GM10266 (cell line): ENCODE data around the gene SNX33.

ENCODE experiments used
- DNase-seq: peaks from one replicate; pipeline ENCODE4 v3.0.0; 2012; ENCODE audit errors: extremely low spot score
- TF ChIP-seq, protein P1 (sequence below): IDR thresholded peaks from 2 replicates; pipeline ENCODE4 v1.5.1; 2012; ENCODE audit warnings: mild to moderate bottlenecking, low read depth; ENCODE audit not compliant: control insufficient read depth, insufficient read depth; ENCODE audit errors: missing control alignments

SNX33 gene

GRCh38 chr15:75637245-75638009, 10.3 kb upstream of the SNX33 start:
- DNase-seq = no peak
- TF ChIP-seq, protein P1, sequence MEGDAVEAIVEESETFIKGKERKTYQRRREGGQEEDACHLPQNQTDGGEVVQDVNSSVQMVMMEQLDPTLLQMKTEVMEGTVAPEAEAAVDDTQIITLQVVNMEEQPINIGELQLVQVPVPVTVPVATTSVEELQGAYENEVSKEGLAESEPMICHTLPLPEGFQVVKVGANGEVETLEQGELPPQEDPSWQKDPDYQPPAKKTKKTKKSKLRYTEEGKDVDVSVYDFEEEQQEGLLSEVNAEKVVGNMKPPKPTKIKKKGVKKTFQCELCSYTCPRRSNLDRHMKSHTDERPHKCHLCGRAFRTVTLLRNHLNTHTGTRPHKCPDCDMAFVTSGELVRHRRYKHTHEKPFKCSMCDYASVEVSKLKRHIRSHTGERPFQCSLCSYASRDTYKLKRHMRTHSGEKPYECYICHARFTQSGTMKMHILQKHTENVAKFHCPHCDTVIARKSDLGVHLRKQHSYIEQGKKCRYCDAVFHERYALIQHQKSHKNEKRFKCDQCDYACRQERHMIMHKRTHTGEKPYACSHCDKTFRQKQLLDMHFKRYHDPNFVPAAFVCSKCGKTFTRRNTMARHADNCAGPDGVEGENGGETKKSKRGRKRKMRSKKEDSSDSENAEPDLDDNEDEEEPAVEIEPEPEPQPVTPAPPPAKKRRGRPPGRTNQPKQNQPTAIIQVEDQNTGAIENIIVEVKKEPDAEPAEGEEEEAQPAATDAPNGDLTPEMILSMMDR = no peak

GRCh38 chr15:75639191-75639708, 8.5 kb upstream of the SNX33 start:
- TF ChIP-seq, protein P1 = no peak
- DNase-seq = no peak

- peak; percentile 97 for DNase-seq
- TF ChIP-seq, protein P1 = no peak
These were observed 7.8 kb upstream of the SNX33 start, which contains the start of gene IMP3 for GRCh38 chr15:75639709-75640482. IMP3 (minus strand) TSS chr15:75640224; CDS start chr15:75640168, 56 bp downstream.

GRCh38 chr15:75640483-75641178, 7.1 kb upstream of the SNX33 start:
- TF ChIP-seq, protein P1 = peak; percentile 53
- DNase-seq = peak; percentile 74

DNA sequence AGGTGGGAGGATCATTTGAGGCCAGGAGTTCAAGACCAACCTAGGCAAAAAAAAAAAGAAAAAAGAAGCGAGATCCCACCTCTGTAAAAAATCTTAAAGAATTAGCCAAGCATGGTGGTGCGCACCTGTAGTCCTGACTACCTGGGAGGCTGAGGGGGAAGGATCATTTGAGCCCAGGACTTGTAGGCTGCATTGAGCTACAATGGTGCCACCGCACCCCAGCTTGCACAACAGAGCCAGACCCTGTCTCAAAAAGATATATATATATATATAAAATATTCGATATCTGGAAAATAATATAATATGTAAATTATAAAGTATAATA, 6.6 kb upstream of the SNX33 start:
- DNase-seq = no peak
- TF ChIP-seq, protein P1 = no peak

DNA sequence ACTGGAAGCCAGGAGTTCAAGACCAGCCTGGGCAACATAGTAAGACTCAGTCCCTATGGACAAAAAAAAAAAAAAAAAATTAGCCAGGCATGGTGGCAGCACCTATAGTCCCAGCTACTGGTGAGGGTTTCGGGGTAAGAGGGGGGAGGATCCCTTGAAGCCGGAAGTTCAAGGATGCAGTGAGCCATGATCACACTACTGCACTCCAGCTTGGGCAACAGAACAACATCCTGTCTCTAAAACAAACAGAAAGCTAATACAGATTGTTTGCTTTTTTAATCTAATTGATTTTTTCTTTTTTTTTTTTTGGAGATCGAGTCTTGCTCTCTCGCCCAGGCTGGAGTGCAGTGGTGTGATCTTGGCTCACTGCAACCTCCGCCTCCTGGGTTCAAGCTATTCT, 6.1 kb upstream of the SNX33 start:
- no peak for DNase-seq
- TF ChIP-seq, protein P1 = no peak
